ENCODE data around the gene PTPRN2. TPM values are rescaled to one million over a fixed set of nuclear protein-coding genes. Genes with fewer than 3 reads are reported as not detected.

The PTPRN2 gene
- total RNA-seq, 1 donor: 0.09 TPM

DNA sequence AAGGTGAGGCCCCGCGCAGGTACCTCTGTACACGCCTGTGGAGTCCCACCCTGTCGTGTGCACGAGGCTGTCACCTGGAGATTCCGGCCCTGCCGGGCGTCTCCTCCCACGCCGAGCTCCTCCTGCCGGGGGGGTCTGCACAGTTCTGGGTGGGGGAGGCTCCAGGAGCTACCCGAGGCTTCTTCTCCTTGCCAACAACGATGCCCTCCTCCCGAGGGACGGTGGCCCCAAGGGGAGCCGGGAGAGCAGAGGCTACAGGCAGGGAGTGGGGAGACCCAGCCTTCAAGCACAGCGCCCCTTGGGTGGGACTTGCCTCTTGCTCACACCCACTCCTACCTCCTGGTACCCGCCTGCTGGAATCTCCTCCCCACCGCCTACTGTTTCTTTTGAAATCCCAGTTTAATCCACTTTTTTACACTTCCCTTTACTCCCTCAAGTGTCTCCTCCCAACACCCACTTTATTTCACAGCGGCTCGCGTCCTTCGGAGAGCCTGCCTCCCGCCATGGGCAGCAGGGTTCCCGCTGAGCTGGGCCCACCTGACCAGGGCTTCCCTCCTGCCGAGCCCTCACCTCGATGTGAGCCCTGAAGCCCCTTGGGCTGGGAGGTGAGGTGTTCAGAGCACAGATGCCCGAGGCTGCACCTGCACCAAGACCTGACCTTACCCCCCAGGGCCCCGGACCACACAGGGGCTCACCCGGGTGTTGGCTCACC lies 912.8 kb downstream of the PTPRN2 start:
- no peak overlapping the region for H3K4me3 ChIP-seq (ENCODE audit: low read depth, low read length)
- TF ChIP-seq, protein P1, sequence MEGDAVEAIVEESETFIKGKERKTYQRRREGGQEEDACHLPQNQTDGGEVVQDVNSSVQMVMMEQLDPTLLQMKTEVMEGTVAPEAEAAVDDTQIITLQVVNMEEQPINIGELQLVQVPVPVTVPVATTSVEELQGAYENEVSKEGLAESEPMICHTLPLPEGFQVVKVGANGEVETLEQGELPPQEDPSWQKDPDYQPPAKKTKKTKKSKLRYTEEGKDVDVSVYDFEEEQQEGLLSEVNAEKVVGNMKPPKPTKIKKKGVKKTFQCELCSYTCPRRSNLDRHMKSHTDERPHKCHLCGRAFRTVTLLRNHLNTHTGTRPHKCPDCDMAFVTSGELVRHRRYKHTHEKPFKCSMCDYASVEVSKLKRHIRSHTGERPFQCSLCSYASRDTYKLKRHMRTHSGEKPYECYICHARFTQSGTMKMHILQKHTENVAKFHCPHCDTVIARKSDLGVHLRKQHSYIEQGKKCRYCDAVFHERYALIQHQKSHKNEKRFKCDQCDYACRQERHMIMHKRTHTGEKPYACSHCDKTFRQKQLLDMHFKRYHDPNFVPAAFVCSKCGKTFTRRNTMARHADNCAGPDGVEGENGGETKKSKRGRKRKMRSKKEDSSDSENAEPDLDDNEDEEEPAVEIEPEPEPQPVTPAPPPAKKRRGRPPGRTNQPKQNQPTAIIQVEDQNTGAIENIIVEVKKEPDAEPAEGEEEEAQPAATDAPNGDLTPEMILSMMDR (IDR thresholded peaks at IDR 0.05; ENCODE audit: insufficient read depth, low read length): no peak
- DNase-seq (ENCODE audit: low read depth): no peak

DNA sequence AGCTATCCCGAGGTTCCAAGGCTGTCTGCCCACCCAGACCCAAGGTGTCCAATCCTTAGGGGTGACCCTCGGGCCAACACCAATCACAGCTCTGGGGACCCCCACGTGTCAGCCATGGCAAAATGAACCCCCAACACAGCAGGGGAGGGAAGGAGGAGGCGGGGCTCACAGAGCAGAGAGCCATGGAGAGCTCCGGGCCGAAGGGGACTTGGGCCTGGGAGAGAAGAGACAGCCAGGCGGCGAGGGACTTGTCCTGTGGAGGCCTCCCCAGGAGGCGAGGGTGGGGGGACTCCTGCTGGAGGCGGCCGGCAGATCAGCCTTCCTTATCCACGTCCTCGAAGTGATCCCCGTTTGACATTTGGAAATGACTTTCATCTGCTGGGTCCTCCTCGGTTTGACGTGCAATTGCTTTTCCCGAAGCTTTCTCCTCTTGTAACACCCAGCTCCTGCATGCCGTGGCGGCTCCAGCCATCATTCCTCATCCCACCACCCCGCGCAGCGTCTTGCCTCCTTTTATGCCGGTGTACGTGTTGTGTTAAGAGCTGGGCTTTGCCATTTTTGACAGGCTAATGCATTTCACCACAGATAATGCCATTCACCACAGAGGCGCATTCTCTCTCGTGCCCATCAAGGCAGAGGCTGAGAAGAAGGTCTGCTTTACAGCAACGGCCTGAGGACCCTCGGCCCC lies 913.5 kb downstream of the PTPRN2 start:
- no peak overlapping the region for H3K4me3 ChIP-seq (ENCODE audit: low read depth, low read length)
- TF ChIP-seq, protein P1 (IDR thresholded peaks at IDR 0.05; ENCODE audit: insufficient read depth, low read length): no peak
- no peak for DNase-seq (ENCODE audit: low read depth)

DNA sequence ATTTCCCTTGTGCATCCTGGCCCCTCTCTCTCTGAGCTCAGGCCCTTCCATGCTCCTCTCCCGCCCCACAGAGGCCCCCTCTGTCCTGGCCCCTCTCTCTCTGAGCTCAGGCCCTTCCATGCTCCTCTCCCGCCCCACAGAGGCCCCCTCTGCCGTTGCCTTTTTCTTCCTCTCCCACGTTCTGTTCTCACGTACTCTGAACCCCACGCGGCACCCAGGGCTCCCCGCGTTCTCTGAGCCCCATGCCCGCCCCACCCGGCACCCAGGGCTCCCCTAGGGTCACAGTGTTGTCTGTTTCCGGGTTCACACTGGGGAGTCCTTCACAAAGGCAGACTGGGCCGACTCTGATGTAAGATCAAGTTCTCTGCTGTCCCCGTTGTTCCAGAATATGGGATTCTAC lies 914.0 kb downstream of the PTPRN2 start:
- DNase-seq (ENCODE audit: low read depth): no peak
- no peak overlapping the region for H3K4me3 ChIP-seq (ENCODE audit: low read depth, low read length)
- TF ChIP-seq, protein P1 (IDR thresholded peaks at IDR 0.05; ENCODE audit: insufficient read depth, low read length): no peak

DNA sequence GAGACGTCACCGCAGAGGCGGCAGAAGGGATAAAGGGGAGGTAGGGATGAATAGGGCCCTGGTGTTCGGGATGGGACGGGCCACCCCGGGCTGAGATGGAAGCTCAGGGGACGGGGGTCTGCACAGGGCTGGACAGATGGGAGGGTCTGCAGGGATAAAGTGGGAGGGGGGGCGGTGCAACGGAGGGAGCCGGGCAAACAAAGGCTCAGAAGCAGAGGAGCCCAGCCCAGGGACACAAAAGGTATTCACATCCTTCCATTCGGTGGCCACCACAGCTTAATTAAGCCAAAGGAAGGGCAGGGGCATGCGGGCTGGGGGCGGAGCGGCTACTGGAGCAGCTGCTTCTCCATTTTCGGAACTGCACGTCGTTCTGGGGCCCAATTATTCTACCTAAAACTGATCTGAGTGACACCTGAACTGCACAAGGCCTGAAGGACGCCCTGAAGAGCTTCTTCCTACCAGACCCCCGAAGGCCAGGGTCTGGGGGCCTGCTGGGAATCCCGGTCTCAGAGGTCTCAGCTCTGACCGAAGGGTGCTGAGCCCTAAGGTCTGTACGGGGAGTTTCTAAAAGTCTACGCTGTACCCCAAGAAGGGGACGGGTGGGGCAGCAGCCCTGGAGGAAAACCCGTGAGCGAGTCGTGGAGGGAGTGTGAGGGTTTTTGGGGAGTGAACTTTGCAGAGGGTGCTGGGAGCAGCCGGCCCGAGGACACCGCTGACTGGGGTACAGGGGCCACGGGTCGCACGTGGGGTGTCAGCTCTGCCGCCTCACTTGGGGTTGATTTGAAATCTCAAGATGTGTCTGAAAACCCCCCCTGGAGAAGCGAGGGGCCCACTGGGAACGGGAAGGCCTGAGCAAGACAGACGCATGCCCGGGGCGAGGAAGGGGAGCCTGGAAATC lies 916.0 kb downstream of the PTPRN2 start:
- TF ChIP-seq, protein P1 (IDR thresholded peaks at IDR 0.05; ENCODE audit: insufficient read depth, low read length): no peak
- H3K4me3 ChIP-seq (ENCODE audit: low read depth, low read length): no peak overlapping the region
- no peak for DNase-seq (ENCODE audit: low read depth)

DNA sequence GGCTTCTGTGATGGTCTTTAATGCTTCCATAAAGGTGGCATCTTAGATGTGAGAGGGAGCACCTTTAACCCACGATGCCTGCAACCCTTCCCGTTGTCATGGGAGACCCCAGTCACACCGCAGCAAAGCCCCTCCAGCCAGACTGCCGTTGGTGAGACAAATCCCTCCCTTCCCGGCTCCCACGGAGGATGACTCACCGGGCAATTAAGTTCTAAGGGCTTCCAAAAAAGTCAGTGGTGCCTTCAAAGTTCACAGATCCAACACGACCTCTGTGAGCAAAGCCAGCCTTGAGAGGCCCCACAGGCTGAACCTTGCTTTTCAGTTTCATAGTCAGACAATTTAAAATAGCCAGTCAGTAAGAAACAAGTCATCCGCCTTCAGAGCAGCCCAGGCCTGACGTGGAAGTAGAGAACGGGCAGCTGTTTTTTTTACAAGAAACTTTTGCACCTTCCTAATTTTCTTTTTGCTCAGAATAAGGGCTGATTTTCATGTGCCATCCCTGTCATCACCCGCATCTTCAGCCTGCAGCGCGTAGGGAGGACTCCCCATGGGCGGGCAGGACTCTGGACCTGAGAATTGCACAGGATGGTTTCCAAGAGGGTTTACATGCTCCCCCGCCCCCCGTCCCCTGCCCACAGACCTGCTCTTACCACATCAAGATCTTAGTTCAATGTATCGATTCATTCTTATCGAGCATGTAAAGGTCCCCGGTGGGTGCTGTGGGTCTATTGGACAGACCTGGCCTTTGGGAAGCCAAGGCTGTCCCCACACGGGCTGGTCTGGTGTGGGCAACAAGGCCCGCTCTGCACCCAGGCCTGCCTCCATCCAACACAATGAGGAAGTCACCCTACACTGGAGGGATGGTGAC lies 916.9 kb downstream of the PTPRN2 start:
- no peak for DNase-seq (ENCODE audit: low read depth)
- TF ChIP-seq, protein P1 (IDR thresholded peaks at IDR 0.05; ENCODE audit: insufficient read depth, low read length): no peak
- no peak overlapping the region for H3K4me3 ChIP-seq (ENCODE audit: low read depth, low read length)

Measured in fibroblast of the aortic adventitia (primary cell).